ENCODE results near the gene TPRG1. TPM values are rescaled to one million over a fixed set of nuclear protein-coding genes. Genes with fewer than 3 reads are reported as not detected.

Gene TPRG1
- total and polyA plus RNA-seq, 9 of the 15 experiments (the other 6 are each of a cell fraction or from before 2014, with no cell fraction given) = 0.01 TPM; not detected in 8

- FAIRE-seq (no peak), ATAC-seq (no peak), DNase-seq (ENCODE audit: extremely low read depth in 1 of 4, low spot score in 3 of 4) (no peak)
- Histone ChIP-seq H4K20me1 (replicated peaks; ENCODE audit: control insufficient read depth, insufficient read depth, low read length) (no peaks in the 10 kb centered on the region), H2AFZ (ENCODE audit: low read depth, low read length) (no peak overlapping the region), H3K9me3 (replicated peaks; ENCODE audit: control insufficient read depth, insufficient read depth, low read depth, low read length) (no peaks in the 10 kb centered on the region), H3K4me2 (ENCODE audit: insufficient read depth, low read length) (no peak overlapping the region), H3K79me2 (ENCODE audit: control insufficient read depth, insufficient read depth, low read length) (no peaks in the 10 kb centered on the region), H3K4me1 (replicated peaks in 1 of 2; ENCODE audit: control insufficient read depth in 2 of 2, insufficient read depth in 2 of 2, low read length in 2 of 2) (no peaks in the 10 kb centered on the region), H3K27me3 (ENCODE audit: control insufficient read depth in 2 of 2, insufficient read depth in 2 of 2, low read length in 2 of 2) (no peaks in the 10 kb centered on the region), H3K4me3 (no peak overlapping the region), H3K9ac (ENCODE audit: insufficient read depth in 1 of 2, low read depth in 2 of 2, low read length in 2 of 2) (no peak overlapping the region), H3K27ac (ENCODE audit: extremely low read depth, low read depth, low read length) (no peak overlapping the region), H3K9me1 (ENCODE audit: control insufficient read depth, insufficient read depth, low read length) (no peaks in the 10 kb centered on the region), H3K36me3 (ENCODE audit: control insufficient read depth, insufficient read depth, low read length) (no peaks in the 10 kb centered on the region)
- POLR2A ChIA-PET = no interaction called here
- intact Hi-C loops (cut with micrococcal nuclease) = no loop called here
- 6% methylated on average over 2 of the region's 2 CpGs for WGBS (ENCODE audit: insufficient coverage, low coverage, missing lambda C conversion rate)
- BruUV-seq (replicated peaks) = no TSS peak
- CTCF ChIA-PET (ENCODE audit: low intra/inter-chr PET ratio) = no interaction called here
- in situ Hi-C loops (cut with MboI) = no loop called here
- TF ChIP-seq ZNF511 (CRISPR knock-in tag; IDR thresholded peaks at IDR 0.05) (no peak), RREB1 (CRISPR knock-in tag; IDR thresholded peaks at IDR 0.05) (no peak), SMARCE1 (IDR thresholded peaks at IDR 0.05) (no peak), ZEB2 (IDR thresholded peaks at IDR 0.05) (no peak), TEAD2 (tag; IDR thresholded peaks at IDR 0.05) (no peak), MYNN (IDR thresholded peaks at IDR 0.05) (no peak), MYNN (CRISPR knock-in tag; IDR thresholded peaks at IDR 0.05) (no peak), TRIM28 (IDR thresholded peaks at IDR 0.05) (no peak), NR0B1 (IDR thresholded peaks at IDR 0.05; ENCODE audit: partially characterized antibody) (no peak), VEZF1 (CRISPR knock-in tag; IDR thresholded peaks at IDR 0.05) (no peak), YY1 (IDR thresholded peaks at IDR 0.05; ENCODE audit: borderline replicate concordance in 1 of 3, control insufficient read depth in 1 of 3, extremely low read depth in 1 of 3, insufficient read depth in 3 of 3, insufficient read length in 1 of 3, insufficient replicate concordance in 2 of 3, low read depth in 1 of 3, low read length in 2 of 3) (no peak), MAFK (IDR thresholded peaks at IDR 0.05; ENCODE audit: low read length) (no peak), C11orf30 (IDR thresholded peaks at IDR 0.05; ENCODE audit: low read depth) (no peak), HDAC8 (tag; IDR thresholded peaks at IDR 0.05) (no peak), ZC3H4 (CRISPR knock-in tag; IDR thresholded peaks at IDR 0.05; ENCODE audit: borderline replicate concordance) (no peak), GTF2F1 (IDR thresholded peaks at IDR 0.05; ENCODE audit: low read depth, low read length) (no peak)
Observed at GRCh38 chr3:189275852-189276251, 104.1 kb downstream of the TPRG1 start.

Measured in K562 (cell line).